Measurements from ENCODE around the gene FYN. TPM values are rescaled to one million over a fixed set of nuclear protein-coding genes. Genes with fewer than 3 reads are reported as not detected.

FYN gene
- total RNA-seq, 2 donors from 2014 or later = 87.0 to 94.7 TPM

- no peak for DNase-seq (ENCODE audit: low spot score)
These were observed 163.4 kb downstream of the FYN start for GRCh38 chr6:111709615-111710398.

GRCh38 chr6:111709201-111709600, 164.1 kb downstream of the FYN start:
- intact Hi-C loops (cut with DNase I) = no loop called here
- DNase-seq (ENCODE audit: low spot score) = no peak

More at GRCh38 chr6:111709615-111710398, 163.4 kb downstream of the FYN start:
- intact Hi-C loops (cut with DNase I) = loop anchor here (5.0 to 10.0 kb wide), 4 partner anchors 165 to 335 kb away; partner anchors contain the start of gene FYN (in 2 of the 2)

- DNase-seq (ENCODE audit: low spot score) = no peak
- intact Hi-C loops (cut with DNase I) = no loop called here
These were observed 165.5 kb downstream of the FYN start for GRCh38 chr6:111707773-111708172.

GRCh38 chr6:111706841-111707391, 166.3 kb downstream of the FYN start:
- intact Hi-C loops (cut with DNase I) = no loop called here
- no peak for DNase-seq (ENCODE audit: low spot score)

DNA sequence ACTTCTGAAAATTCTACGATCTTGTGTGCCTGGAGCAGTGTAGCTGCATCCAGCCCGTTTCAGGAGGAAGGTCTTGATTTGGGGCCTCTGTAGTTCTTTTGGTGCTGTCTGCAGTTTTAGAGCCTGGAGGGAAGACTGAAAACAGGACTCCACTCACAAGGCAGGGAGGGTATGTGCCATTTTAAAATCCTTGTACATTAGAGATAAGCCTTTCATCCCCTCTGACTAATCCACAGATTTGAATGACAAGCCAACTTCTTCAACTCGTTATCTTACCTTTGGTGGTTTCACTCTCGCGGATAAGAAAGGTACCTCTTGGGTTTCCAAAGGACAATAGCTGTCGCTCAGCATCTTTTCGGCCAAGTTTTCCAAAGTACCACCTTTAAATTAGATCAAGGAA, 169.5 kb downstream of the FYN start:
- intact Hi-C loops (cut with DNase I) = no loop called here
- DNase-seq (ENCODE audit: low spot score) = no peak

GRCh38 chr6:111702268-111702667, 171.0 kb downstream of the FYN start:
- intact Hi-C loops (cut with DNase I) = no loop called here
- DNase-seq (ENCODE audit: low spot score) = no peak

DNA sequence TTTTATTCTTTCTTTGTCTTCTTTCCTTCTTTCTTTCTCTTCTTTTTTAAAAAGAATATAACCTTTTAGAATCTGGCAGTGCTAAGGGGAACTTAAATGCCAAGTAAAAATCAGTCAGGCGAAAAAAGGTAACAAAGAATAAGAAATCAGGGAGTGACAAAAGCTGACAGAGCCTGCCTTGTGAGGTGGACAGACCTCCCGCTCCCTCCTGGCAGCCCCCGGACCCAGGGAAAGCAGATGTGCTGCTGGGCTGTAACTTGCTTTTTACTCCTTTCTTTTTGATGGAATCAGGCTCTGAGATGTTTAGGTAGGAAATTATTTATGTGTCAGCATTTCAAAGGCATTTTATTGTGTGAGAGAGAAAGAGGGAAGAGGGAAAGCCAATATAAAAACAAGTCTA, 172.1 kb downstream of the FYN start:
- DNase-seq (ENCODE audit: low spot score) = no peak
- intact Hi-C loops (cut with DNase I) = no loop called here

DNA sequence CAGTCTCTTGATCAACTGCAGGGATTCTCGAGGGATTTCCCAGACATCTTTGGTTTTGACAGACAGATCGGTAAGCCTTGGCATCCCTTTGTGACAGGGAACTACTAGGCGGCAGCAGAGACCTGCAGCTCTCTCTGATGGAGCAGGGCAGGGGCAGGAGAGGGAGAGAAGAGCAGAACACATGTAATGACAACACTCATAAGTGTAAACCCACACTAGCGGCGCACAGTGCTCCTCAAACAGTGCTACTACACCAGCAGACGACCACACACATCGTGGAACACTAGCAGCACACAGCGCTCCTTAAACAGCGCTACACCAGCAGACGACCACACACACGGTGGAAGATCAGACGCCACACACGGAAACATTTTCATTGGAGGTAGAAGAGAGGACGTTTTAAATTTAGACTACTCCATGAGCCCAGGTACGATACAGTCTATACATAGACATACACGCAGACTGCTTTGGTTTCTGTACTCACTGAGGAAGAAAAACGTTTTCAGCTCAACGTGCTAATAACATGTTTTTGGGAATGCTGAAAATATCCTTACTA, 173.0 kb downstream of the FYN start:
- intact Hi-C loops (cut with DNase I) = no loop called here
- DNase-seq (ENCODE audit: low spot score) = no peak

DNA sequence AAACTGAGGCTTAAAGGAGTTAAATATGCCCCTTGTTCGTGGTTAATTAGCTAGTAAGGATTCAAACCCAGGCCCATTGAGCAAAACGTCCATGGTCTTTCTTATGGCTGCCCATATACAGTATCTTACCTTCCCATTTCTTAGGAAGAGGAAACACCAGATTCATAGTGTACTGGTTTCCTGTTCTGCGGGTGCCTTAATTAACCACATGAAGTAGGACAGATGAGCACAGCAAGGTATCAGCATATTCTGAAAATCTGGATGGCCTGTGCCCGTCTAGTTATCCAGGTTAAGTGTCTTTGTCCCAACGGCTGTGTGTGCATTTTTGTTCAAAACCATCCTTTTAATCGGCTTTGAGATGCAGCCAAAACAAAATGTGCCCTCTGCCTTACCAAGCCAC, 174.1 kb downstream of the FYN start:
- intact Hi-C loops (cut with DNase I) = no loop called here
- DNase-seq (ENCODE audit: low spot score) = no peak

GRCh38 chr6:111696814-111697213, 176.4 kb downstream of the FYN start:
- no peak for DNase-seq (ENCODE audit: low spot score)
- intact Hi-C loops (cut with DNase I) = no loop called here

DNA sequence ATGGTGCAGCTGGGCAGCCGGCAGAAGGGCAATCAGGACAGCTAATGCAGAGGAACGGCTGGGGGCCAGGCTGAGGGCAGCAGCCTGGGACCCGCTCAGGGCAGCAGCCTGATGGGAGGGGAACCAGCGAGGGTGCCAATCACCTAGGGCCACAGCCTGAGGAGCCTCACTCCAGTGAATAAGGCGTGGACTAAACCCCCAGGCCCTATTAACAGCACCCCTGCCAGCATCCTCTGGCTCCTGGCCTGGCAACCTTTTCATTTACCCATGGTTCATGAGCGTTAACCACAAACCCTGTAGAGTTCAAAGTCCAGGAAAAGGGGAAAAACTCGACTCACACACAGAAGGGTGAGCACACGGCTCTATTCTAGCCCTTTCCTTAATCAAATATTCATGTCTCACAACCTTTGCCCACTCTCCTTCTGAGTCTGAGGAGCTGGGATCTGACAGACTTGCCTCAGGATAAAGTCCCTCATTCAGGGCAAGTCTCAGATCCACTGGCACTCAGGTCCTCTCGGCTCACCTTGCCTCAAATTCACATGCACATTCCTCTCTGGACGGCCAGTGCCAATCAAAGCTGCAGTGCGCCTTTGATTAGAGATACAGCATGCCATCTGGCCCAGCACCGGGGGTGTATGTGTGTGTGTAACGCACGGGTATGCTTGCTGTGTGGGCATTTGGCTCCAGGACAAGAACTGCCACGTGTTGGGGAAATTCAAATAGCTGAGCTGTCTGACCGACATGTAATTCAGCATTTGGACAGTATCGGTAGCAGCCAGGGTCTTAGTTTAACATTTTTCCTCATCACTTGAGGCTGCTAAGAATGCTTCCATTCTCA, 180.7 kb downstream of the FYN start:
- no peak for DNase-seq (ENCODE audit: low spot score)
- intact Hi-C loops (cut with DNase I) = no loop called here

DNA sequence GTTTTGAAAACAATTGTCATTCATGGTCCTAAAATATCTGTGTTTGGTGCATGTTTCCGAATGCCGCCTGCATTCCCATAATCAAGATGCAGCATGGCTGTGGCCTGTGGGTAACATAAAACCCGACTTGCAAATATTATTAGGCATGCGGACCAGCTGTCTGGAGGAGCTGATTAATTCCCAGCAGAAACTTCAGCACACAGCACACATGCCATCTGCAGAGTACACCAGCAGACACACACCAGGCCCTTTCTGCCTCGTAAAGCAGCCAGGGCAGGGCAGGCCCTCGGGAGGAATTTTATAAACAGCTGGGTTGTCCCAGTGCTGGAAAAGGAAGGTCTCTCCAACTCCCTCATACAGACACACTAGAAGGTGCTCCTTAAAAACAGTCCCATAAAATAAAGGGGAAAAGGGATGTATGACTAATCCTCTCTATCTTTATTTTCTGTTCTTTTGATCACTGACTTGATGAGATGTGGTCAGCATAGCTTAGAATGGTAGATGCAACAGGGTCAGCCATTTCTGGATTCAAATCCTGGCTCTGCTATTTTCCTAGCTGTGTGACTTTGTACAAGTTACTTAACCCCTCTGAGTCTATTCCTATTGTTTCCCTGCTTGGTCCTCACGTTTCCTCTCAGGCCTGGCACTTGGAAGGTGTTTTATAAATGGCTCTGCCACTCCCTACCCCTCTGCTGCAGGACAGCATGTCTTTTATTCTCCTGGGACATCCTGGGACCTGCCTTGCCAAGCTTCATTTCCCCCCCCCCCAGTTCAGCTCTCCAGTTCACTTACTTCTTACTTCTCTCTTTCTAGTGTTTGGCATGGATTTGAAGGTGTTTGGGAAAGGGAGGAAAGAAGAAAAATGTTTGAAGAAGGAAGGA, 181.7 kb downstream of the FYN start:
- intact Hi-C loops (cut with DNase I) = no loop called here
- DNase-seq (ENCODE audit: low spot score) = no peak

DNA sequence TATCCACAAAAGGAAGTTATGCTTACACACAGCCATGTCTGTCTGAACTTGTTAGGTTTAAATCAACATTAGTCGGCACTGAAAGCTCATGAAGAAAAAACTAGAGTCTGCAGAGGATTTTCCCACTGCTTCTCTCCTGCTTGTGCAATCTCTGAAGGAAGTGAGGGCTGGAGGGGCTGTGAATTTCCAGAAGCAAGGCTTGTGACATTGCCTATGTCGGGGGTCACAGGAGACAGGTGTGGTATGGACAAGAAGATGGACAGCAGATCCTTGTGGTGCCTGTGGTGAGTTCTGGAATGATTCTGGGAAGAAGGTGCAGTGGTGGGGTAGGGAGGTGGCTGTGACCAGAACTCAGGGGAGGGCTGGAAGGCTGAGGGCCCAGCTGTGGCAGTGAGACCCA, 183.3 kb downstream of the FYN start:
- intact Hi-C loops (cut with DNase I) = no loop called here
- no peak for DNase-seq (ENCODE audit: low spot score)

- intact Hi-C loops (cut with DNase I) = no loop called here
- no peak for DNase-seq (ENCODE audit: low spot score)
These were observed 183.8 kb downstream of the FYN start for GRCh38 chr6:111689419-111689818.

GRCh38 chr6:111688331-111688730, 184.9 kb downstream of the FYN start:
- intact Hi-C loops (cut with DNase I) = no loop called here
- no peak for DNase-seq (ENCODE audit: low spot score)

GRCh38 chr6:111687652-111688051, 185.6 kb downstream of the FYN start:
- intact Hi-C loops (cut with DNase I) = no loop called here
- DNase-seq (ENCODE audit: low spot score) = no peak

DNA sequence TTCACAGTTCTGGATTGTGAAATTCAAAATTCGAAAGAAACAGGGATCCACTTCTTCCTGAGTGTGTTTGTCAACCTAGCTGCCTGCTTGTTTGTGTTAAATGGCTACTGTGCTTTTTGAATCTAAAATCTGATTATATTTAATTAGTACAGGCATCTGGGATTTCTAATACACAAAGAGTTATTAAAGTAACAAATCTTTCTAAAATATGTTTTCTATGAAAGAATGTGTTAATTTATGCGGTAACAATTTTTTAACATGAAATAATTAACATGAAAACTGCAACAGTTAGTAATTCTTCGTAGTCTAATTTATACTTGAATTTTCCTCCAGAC, 186.4 kb downstream of the FYN start:
- DNase-seq (ENCODE audit: low spot score) = no peak
- intact Hi-C loops (cut with DNase I) = no loop called here

GRCh38 chr6:111686249-111686931, 186.9 kb downstream of the FYN start:
- intact Hi-C loops (cut with DNase I) = no loop called here
- DNase-seq (ENCODE audit: low spot score) = no peak

- intact Hi-C loops (cut with DNase I) = no loop called here
- no peak for DNase-seq (ENCODE audit: low spot score)
These were observed 187.7 kb downstream of the FYN start for GRCh38 chr6:111685526-111685925.
